ENCODE measurements around the gene NUSAP1.
"Not testable (repeated sequence)": the region's sequence is repeated elsewhere in the genome, so short reads cannot be mapped to it uniquely, and the experiment has no call there.

The NUSAP1 gene

DNA sequence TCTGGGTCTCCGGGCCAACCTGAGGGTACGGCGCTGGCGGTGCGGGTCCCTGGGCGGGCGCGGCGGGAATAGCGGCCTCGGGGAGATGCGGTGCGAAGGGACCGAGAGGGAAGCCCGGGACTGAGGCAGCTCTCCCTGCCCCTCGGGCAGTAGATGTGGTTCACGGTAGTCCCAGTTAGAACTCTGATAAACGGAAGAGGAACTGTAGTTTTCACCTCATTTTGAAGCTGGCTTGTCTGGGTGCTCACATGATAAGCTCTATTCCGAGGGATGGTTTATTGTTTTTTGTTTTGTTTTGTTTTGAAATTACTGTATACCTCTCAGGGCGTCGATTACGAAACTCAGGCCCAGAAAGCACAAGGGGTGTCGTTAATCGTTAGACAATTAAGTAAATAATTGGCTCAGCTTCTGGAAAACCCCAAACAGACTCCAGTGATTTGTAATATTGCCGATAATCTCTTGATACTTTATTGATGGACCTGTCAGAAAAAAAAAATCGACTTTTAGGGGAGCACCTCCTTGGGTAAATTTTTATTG is 413 bp downstream of the NUSAP1 start:
- no peak for DNase-seq

DNA sequence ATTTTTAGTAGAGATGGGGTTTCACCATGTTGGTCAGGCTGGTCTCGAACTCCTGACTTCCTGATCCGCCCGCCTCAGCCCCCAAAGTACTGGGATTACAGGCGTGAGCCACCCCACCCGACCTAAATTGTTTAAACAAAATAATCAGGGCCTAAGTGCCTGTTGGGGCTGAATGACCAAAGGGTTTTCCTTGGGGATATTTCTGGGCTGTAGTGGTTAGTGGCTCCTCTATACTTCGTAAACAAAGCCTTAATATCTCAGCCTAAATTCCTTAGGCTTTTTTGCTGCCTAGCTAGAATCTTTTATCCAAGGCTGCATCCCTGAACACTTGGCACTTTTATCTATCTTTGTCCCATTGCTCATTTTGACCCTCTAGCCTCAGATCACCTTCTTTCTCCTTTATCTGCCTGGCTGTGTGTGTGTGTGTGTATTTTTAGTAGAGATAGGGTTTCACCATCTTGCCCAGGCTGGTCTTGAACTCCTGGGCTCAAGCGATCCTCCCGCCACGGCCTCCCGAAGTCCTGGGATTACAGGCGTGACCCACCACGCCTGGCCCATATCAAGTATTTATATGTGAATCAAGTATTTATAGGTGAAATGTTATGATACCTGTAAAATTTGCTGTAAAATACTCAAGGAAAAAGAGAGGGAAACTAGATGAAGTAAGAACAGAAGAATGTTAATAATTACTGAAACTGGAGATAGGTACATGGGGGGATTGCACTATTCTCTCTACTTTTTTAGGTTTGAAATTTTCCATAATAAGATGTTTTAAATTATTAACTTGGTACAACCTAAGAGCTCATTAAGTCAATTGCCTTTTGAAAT is 1.8 kb downstream of the NUSAP1 start:
- DNase-seq = no peak

DNA sequence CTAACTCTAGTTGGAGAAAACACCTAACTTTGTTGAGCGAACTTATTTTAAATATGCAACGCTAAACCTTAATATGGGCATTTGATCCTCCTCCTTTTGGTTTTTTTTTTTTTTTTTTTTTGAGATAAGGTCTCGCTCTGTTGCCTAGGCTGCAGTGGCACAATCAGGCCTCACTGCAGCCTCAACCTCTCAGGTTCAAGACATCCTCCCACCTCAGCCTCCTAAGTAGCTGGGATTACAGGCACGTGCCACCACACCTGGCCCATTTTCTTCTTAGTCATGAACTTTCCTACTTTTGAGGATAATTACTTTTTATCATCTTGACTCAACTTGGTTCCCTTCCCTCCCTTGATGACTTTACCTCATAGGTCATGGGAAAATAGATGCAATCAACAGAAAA is 3.9 kb downstream of the NUSAP1 start:
- no peak for DNase-seq

DNA sequence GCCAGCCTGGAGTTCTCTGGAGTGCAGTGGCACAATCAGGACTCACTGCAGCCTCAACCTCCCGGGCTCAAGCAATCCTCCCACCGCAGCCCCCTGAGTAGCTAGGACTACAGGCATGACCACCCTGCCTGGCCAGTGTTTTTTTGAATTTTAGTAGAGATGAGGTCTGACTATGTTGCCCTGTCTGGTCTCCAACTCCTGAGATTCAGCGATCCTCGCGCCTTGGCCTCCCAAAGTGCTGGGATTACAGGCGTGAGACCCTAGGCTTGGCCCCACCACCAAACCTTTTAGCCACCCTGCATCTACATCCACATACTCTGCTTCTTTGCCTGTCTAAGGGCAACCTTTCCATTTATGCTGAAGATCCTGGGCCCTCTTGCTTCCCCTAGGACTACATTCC is 4.4 kb downstream of the NUSAP1 start:
- no peak for DNase-seq

DNA sequence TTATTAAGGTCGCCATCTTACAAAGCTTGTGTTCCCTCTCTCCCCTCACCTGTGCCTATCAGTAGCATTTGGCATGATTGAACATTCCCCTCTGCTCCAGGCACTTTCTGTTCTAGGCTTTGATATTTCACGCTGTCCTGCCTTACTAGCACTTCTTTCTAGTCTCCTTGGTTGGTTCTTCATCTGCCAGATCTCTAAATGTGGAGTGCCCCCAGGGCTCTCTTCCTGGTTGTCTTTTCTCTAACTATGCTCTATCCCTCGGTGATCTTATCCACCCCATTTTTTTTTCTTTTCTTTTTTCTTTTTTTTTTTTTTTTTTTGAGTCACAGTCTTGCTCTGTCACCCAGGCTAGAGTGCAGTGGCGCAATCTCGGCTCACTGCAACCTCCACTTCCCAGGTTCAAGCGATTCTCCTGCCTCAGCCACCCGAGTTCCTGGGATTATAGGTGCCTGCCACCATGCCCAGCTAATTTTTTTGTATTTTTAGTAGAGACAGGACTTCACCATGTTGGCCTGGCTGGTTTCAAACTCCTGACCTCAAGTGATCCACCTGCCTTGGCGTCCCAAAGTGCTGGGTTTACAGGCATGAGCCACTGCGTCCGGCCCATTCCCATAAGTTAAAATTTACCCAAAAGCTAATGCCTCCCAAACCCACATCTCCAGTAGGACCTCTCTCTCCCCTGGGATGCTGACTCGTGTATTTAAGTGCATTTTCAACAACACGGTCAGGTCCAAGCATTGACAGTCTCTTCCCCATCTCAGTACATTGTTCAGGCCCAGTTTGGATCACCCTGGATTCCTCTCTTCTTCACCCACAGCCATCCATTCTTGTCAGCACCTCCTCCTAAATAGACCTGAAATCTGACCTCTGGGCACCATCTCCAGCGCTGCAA is 5.2 kb downstream of the NUSAP1 start:
- no peak for DNase-seq

DNA sequence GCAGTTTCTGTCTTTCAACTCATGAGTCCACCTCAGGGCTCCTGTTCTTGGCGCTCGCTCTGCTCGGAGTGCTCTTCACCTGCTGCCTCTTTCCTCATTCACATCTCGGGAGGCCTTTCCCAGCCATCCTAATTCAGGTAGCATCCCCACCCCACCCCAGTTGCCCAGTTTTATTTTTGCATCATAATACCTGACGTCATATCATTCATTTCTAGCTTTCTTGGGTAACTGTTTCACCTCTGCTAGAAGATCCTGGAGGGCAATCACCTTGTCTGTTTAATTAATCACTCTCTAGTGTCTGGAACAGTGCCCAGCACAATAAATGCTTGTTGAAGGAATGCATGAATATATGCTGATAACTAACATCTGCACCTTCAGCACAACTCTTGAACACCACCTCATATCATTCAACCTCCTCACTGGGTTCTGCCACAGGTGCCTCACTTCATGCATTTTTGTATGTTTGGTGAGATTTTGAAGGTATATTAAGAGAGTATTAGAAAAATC is 7.6 kb downstream of the NUSAP1 start:
- no peak for DNase-seq

DNA sequence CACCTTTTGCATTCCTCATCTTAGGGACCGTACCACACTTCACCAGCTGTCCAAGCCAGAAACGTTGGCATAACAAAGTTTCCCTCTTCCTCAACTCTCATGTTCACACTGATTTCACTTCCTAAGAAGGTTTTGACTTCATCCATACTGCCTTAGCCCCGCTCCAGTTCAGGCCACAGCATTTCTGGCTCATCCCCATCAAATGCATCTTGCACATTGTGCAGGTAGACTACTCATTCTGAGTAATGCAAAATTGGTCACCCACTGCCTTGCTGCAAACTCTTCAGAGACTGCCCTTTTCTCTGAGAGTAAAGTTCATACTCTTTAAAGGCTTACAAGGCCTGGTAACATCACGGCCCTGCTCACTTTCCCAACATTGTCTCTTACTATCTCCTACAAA is 8.8 kb downstream of the NUSAP1 start:
- DNase-seq = no peak

DNA sequence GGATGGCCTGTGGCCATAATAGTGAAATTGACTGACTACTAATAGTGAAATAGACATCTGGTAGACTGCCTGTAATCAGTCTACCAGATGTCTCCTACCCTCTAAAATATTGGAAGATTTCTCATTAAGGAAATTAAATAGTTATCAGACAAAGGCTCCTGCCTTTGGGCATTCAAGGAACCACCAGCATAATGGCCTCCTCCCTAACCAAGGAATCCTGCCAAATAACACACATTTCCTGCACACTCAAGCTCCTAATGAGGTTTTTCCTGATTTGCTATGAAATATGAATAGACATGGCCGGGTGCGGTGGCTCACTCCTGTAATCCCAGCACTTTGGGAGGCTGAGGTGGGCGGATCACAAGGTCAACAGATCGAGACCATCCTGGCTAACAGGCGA is 14.6 kb downstream of the NUSAP1 start:
- DNase-seq = no peak

DNA sequence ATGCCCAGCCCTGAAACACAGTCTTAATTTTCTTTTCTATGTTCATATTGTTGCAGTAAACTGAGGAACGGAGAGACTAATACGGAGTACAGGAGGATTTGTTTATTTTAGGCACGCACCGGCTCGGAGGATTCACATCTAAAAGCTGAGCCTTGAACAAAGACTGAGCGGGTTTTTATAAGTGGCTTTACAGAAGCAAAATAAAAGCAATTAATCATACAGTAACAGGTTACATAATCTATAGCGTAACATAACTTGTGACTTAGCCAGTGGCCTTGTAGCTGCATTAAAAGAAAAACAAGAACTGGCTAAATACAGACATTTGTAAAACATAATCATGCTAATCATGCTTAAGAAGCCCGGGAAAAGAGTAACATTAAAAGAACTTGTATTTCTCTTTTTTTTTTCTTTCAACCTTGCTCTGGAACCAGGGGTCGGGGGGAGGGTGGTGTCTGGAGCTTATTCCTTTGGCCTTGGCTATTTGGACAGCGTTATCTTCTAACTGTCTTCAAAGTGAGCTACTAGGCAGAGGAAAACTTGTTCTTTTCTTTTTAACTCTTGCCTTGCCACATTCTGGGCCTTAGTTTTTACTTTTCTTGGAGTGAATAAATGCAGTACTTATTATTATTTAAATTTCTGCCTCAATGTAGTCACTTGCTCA is 17.5 kb downstream of the NUSAP1 start:
- DNase-seq = no peak

DNA sequence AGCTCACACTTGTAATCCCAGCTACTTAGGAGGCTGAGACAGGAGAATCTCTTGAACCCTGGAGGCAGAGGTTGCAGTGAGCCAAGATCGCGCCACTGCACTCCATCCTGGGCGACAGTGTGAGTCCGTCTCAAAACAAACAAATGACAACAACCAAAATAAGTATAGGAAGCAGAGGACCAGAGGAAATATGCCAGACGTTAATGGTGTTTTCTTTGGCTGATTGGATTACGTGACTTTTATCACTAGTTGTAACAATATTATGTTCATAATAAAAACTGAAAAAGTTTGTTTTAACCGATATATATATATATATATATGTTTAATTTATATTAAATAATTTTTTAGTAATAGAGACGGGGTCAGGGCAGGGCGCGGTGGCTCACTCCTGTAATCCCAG is 21.7 kb downstream of the NUSAP1 start:
- DNase-seq = no peak

DNA sequence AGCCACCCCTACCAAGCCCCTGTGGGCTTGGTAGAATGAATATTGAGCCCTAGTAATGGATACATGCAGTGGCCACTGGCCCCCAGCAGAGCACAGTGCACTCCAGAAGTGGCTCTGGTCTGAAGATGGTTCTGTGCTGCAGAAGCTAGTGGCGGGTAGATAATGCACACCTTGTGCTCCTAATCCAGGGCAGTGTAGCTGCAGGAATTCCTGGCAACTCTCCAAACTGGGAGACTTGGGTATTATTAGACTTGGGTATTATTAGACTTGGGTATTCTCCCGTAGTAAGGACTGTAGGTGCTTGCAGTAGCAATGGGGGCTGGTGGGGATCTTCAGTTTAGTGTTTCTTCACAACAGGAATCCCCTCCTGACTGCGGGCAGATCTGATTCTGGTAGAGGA is 34.7 kb downstream of the NUSAP1 start:
- no peak for DNase-seq

DNA sequence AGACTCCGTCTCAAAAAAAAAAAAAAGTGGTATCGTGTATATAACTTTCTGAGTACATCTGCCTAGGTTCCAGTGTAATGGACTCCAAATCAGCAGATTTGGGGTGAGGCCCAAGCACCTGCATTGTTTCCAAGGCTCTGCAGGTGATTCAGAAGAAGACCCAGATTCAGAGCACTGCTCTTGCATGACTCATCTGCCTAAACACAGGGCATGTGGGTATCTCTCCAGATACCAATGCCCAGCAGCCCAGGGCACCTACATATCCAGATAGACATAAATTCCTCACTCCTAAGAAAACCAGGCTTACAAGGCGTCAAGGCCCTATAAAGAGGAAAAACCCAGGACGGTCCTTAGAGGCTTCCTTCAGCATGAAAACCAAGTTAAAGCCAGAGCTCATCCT is 45.3 kb downstream of the NUSAP1 start:
- no peak for DNase-seq

DNA sequence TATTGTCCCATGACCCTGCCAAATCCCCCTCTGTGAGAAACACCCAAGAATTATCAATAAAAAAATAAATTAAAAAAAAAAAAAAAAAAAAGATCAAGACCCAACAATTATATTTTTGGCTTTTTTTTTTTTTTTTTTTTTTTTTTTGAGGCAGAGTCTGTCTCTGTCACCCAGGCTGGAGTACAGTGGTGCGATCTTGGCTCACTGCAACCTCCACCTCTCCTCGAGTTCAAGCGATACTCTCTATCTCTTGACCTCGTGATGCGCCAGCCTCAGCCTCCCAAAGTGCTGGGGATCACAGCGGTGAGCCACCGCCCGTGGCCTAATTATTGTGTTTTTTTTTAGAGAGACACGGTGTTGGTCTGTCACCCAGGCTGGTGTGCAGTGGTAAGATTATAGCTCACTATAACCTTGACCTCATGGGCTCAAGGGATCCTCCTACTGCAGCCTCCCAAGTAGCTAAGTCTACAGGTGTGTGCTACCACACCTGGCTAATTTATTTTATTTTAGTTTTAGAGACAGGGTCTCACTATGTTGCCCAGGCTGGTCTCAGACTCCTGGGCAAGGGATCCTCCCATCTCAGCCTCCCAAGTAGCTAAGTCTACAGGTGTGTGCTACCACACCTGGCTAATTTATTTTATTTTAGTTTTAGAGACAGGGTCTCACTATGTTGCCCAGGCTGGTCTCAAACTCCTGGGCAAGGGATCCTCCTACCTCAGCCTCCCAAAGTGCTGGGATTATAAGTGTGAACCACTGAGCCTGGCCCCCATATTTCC is 51.5 kb downstream of the NUSAP1 start:
- DNase-seq = not testable (repeated sequence)

DNA sequence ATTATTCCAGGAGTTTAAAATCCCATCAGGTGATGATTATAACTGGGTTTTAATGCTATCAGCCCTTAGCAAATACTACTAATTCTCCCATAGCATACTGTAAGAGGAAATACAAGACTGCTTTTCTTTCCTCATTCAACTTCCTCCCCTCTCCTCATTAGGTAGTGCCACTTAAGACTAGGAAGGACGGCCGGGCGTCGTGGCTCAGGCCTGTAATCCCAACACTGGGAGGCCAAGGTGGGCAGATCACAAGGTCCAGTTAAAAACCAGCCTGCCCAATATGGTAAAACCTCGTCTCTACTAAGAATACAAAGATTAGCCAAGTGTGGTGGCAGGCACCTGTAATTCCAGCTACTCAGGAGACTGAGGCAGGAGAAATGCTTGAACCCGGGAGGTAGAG is 55.0 kb downstream of the NUSAP1 start:
- DNase-seq = no peak

DNA sequence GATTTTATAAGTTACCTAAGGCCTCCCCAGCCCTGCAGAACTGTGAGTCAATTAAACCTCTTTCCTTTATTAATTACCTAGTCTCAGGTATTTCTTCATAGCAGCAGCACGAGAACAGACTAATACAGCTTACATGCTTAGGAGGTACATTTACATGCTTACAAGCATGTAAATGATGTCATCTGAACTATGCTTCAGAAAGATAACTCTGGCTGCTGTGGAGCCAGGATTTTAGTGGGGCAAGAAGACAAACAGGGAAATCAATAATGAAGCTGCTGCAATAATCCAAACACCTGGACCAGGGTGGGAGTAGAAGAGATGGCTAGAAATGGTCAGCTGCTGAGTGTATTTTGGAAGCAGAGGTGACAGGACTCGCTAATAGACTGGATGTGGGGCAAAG is 60.0 kb downstream of the NUSAP1 start:
- no peak for DNase-seq

DNA sequence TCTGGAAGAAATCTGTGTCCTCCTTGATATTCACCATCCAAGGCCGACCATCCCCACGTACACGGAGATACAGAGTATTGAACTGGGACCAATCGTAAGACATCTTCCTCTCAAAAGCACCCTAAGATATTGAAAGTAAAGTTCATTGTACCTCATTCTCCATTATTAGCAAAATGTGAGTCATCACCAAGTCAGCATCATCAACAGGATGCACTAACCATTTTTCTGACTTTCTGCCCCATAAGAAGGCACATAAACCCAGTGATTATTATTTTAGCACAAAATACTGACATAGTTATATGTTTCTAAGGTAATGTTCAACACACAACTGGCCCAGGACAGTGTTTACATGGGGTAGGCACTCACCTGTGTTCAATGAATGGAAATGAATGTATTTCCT is 62.2 kb downstream of the NUSAP1 start:
- DNase-seq = no peak

DNA sequence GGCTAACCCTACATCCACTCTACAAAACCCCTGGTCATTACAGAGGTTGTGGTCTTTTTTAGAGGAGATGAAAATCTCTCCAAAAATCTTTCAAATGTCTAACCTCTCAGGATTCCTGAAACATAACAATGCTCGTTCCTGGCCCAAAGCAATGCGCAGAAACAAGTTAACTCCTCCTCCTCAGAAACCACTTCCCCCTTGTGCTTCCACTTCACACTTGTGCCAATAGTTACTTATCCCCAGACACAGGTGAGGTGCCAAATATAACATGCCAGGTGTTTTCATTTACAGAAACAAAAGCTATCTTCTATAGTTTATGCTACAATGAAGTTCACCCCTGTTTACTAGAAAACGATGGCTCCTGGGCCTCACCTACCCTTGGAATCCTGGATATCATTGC is 63.4 kb downstream of the NUSAP1 start:
- no peak for DNase-seq

DNA sequence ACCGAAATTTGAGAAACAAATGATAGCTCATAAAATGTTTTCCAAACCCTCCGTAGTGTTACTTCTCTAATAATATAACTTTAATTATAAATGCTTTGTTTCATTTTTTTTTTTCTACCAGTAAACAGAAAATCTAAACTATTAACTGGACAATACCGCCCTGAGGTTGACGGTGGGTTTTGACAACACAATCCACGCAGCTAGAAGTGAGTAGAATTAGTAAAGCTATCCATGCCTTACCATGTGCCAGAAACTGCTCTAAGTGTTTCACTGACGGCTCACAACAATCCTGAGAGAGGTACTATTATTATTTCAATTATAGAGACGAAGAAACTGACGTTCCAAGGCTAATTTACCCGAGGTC is 69.2 kb downstream of the NUSAP1 start:
- DNase-seq = no peak

DNA sequence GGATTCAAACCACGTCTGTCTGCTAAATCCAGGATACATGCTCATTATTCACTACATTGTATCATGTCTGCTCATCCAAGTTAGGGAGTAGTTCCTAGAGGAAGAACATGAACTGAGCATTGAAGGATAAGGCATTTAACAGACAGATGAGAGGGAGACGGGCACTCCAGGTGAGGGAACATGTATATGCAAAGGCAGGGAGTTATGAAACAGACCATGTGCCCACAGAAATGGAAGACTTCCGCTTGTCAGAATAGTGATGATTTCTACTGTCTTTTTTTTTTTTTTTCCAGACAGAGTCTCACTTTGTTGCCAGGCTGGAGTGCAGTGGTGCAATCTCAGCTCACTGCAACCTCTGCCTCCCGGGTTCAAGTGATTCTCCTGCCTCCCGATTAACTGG is 74.7 kb downstream of the NUSAP1 start:
- no peak for DNase-seq

DNA sequence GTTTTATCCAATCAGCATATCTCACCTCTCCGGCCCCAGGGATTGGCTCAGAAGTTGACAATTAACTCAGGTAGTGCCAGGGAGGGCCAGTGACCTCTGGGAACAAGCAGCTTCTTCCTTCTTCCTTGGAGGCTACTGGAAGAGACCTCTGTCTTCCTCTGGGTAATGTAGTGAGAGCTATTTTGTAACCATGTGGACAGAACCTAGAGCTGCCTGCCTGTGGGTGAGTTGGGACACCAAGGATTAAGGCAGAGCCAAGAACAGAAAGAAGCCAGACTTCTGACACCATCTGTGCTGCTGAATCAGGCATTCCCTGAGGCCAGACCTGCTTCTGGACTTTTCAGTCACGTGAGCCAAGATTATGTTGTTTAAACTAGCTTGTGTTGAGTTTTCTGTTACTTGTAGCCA is 75.6 kb downstream of the NUSAP1 start:
- no peak for DNase-seq

DNA sequence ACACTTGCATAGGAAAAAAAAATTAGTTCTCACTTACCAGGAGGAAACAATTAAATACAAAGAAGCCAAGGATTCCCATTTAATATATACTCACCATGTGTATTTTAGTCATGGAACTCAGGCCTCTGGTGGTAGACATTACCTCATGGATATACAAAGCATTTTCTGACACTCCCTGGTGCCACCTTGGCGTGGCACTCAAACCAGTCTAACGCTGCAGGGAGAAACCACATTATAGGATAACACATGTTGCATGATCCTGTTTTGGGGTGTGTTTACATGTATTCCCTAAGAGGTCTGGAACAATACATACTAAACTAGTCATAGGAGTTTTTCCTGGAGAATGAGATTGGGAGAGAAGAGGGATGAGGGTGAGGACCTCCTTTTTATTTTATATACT is 78.3 kb downstream of the NUSAP1 start:
- no peak for DNase-seq

DNA sequence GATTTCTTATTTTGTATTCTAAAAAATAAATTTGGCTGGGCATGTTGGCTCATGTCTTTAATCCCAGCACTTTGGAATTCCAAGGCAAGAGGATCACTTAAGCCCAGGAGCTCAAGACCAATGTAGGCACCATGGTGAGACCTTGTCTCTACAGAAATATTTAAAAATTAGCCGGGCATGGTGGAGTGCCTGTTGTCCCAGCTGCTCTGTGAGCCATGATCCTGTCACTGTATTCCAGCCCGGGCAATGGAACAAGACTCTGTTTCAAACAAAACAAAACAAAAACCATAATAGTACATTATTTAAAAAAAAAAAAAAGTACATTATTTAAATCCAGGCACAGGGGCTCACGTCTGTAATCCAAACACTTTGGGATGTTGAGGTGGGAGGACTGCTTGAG is 78.8 kb downstream of the NUSAP1 start:
- no peak for DNase-seq
